GM21723 (cell line): ENCODE data around the gene CHRNA4.
"Not testable (repeated sequence)": the region's sequence is repeated elsewhere in the genome, so short reads cannot be mapped to it uniquely, and the experiment has no call there.

ENCODE experiments used
- ATAC-seq: cut with Tn5 transposase; IDR thresholded peaks from one replicate; pipeline ENCODE4 v1.9.1; 2021; ENCODE audit warnings: mild to moderate bottlenecking, moderate library complexity; ENCODE audit not compliant: unreplicated experiment

Gene CHRNA4

GRCh38 chr20:63337786-63338420 lies 23.2 kb downstream of the CHRNA4 start:
- ATAC-seq, result no peak

DNA sequence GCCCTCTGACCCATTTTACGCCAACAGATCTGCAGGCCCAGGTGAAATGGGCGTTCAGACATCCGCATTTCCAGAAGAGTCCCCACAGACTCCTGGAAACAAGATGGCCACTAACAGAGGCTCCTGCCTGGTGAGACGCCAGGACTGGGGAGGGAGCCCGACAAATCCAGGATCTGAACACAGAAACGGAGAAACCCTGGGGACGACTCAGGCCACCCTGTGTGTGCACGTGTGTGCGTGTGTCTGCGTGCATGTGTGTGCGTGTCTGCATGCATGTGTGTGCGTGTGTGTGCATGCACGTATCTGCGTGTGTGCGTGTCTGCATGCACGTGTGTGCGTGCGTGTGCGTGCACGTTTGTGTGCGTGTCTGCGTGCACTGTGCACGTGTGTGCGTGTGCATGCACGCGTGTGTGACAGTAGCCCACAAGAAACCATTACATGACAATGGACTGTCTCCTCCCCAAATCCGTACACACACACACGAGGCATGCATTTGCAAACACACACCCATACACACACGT lies 24.9 kb downstream of the CHRNA4 start:
- no peak for ATAC-seq

- no peak for ATAC-seq
Measured at GRCh38 chr20:63335711-63336110, 25.4 kb downstream of the CHRNA4 start.

- ATAC-seq, result not testable (repeated sequence)
Measured at GRCh38 chr20:63335060-63335459, 26.1 kb downstream of the CHRNA4 start.

DNA sequence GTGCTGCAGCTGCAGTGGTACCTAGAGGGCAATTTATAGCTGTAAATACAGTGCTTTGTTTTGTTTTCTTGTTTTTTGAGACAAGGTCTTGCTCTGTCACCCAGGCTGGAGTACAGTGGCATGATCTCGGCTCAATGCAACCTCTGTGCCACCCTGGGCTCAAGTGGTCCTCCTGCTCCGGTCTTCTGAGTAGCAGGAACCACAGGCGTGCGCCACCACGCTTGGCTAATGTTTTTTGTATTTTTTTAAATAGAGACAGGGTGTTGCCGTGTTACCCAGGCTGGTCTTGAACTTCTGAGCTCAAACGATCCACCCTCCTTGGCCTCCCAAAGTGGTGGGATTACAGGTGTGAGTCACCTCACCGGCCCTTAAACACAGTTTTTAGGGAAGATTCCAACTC lies 26.8 kb downstream of the CHRNA4 start:
- ATAC-seq, result no peak

GRCh38 chr20:63333241-63333836 lies 27.8 kb downstream of the CHRNA4 start:
- no peak for ATAC-seq

- ATAC-seq, result no peak
Measured at GRCh38 chr20:63332488-63333240, 28.5 kb downstream of the CHRNA4 start.

DNA sequence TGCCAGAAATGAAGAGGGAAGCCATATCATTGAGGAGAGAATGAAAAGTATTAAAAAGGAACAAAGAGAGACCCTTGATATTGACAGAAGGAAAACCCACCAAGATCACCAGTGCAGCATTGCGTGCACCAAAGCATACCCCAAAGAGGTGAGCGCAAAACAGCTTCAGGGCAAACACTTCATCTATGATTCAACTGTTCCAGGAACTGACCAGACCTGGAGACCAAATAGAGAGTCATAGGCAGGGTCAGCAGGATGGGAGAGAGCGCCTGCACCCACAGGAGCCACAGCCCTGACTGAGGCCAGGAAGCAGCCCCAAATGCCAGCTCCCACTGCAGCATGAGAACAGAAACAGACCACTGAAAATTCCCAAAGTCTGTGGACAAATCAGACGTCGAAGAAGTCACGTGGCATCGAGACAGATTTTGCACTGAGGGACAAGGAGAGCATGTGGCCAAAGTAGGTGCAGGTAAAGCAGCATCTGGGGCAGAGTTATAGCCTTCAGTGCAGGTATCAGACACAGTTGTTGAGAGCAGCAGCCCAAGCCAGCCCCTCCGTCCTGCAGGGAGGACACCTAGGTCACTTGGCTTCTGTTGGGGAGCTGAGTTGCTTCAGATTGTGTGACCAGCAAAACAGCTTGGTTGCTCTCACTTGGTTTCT lies 29.3 kb downstream of the CHRNA4 start:
- ATAC-seq, result no peak

GRCh38 chr20:63330940-63331339 lies 30.2 kb downstream of the CHRNA4 start:
- ATAC-seq, result no peak

DNA sequence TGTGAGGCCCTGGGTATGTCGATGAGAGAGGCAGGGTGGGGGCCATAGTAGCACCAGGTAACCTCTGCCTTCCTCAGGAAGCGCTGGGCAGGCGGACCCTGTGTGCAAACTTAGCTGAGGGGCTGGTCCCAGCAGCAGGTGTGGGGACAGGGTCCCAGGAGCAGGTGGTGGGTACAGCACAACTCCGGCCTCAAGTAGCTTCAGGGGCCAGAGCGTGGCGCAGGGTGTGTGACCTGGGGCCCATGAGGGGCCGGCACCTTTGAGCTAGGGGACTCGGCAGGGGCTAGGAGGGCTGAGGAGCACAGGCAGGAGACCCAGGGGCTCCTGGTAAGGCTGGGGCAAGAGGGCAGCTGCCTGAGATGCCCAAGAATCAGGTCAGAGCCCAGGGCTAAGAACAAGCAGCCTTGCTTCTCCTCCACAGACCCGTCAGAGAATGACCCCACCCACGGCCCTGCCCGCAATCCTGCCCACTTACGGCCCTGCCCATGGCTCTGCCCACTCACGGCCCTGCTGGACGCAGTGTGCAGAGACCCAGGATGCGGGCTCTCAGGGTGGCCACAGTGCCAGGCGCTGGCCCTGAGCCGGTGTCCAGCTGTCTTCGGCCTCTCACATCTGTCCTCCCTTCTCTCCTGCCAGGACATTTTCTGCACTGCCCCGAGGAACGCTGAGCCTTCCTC lies 30.9 kb downstream of the CHRNA4 start:
- no peak for ATAC-seq

GRCh38 chr20:63329331-63330083 lies 31.6 kb downstream of the CHRNA4 start:
- no peak for ATAC-seq

GRCh38 chr20:63328718-63329275 lies 32.4 kb downstream of the CHRNA4 start:
- no peak for ATAC-seq

DNA sequence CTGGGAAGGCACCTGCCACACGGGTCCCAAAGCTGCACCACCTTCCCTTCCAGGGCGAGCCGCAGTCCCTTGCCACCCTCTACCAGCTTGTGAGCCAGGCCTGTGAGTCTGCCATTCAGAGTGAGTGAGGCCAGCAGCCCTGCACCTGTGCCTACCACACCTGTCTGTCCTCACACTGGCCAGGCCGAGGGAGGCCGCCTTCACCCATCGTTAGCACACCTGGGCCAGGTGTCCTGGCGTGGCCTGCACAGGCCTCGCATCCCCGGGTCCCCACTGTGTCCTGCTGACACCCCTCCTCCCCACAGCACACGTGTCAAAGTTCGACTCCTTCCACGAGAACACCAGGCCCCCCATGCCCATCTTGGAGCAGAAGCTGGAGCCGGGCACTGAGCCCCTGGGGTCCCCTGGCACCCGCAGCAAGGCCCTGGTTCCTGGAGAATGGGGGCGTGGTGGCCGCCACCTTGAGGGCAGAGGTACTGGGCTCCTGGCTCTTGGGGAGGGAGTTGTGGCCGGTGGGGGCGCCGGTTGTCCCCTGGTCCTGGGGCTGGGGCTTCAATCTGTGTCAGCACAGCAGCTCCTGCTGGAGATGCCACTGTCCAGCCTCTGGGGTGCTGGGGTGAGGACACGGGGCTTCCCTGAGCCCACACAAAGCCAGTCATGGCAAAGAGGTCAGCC lies 33.0 kb downstream of the CHRNA4 start:
- ATAC-seq, result no peak

DNA sequence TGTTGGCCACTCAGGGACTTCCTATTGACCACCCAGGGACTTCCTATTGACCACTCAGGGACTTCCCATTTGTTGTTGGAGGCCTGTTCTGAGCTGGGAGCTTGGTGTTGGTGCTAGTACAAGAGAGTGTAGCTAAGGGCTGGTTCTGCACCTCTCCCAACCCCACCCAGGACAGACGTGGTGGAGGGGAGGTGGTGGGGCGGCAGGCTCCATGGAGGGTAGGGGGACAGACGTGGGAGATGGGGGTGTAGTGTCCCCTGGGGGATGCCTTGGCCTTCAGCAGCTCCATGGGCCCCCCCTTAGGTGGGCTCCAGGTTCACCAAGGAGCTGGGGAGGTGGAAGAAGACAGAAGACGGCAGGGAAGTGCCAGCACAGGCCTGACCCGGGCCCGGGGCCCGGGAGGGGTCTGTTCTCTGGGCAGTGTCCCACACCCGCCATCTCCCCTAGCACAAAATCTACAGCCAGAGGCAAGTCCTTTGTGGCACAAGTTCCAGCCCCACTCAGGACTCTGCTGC lies 33.9 kb downstream of the CHRNA4 start:
- ATAC-seq, result no peak

- ATAC-seq, result no peak
Measured at GRCh38 chr20:63326314-63327230, 34.6 kb downstream of the CHRNA4 start.

DNA sequence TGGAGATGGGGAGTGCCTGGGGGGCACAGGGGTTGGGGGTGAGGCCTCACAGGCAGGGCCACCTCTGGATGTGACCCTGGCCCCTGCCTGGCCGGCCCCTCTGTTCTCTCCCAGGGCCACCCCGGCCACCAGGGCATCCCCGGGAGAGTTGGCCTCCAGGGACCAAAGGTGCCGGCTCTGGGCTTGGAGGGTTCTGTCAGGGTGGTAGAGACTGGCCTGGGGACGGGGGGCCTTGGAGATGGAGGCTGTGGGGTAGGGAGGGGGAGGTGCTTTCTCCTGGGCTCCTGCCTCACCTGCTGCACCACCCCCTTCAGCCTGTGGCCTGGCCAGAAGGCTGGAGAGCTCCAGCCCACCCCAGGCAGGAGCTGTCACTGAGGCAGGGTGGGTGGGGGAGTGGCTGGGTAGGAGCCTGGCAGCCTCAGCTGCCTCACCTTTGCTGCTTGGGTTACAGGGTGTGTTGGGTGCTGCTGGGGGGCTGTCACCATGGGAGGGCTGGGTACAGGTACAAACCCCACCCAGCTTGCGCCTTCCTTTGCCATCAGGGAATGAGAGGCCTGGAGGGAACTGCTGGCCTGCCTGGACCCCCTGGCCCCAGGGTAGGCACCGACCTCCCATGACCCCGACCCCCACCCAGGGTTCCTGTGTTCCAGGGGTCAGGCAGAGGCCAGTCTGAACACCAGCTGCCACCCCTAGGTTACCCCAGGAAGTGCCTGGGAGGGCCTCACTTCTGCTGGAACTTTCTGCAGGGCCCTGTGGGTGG lies 35.4 kb downstream of the CHRNA4 start:
- no peak for ATAC-seq

DNA sequence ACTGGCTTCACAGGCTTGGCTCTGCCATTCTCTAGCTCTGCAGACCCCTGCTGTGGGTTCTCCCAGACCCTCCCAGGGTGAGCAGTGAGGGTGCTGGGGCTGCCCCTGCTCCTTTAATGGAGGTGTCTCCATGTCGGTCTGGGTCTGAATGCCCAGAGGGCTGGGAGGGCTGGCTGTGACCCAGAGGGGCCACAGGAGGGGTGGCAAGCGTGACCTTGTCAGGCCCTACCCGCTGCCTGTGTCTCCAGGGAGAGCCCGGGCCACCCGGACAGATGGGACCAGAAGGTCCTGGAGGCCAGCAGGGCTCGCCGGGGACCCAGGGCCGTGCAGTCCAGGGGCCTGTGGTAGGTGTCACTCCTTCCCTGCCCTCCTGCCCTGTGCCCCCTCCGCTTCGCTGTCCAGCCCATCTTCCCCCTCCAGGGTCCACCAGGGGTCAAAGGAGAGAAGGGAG lies 36.1 kb downstream of the CHRNA4 start:
- no peak for ATAC-seq
